IPS-15b (cell line): ENCODE results near the gene MYO7B.
A peak's percentile ranks its signal among the peaks of the same experiment; 100 is the strongest.

Source experiments
- H3K27me3 ChIP-seq: one replicate; pipeline ENCODE4 v1.6.1; 2013; ENCODE audit warnings: low read length; ENCODE audit not compliant: control insufficient read depth, insufficient read depth
- H3K36me3 ChIP-seq: one replicate; pipeline ENCODE4 v1.6.1; 2013; ENCODE audit warnings: low read length; ENCODE audit not compliant: control insufficient read depth, insufficient read depth
- H3K4me1 ChIP-seq: one replicate; pipeline ENCODE4 v1.6.1; 2013; ENCODE audit warnings: mild to moderate bottlenecking, low read length; ENCODE audit not compliant: control insufficient read depth, insufficient read depth
- H3K4me3 ChIP-seq: one replicate; pipeline ENCODE4 v1.5.1; 2013; ENCODE audit warnings: low read depth, low read length
- H3K9ac ChIP-seq: one replicate; pipeline ENCODE4 v1.6.1; 2013; ENCODE audit warnings: low read depth, mild to moderate bottlenecking, low read length
- H3K9me3 ChIP-seq: one replicate; pipeline ENCODE4 v1.6.1; 2013; ENCODE audit warnings: mild to moderate bottlenecking, low read length; ENCODE audit not compliant: control insufficient read depth, insufficient read depth

MYO7B gene

GRCh38 chr2:127663566-127664064, 128.1 kb downstream of the MYO7B start:
- Histone ChIP-seq H3K9me3 (no peaks in the 10 kb centered on the region), H3K27me3 (peaks cover 27% of the 10 kb centered on the region), H3K9ac (no peak overlapping the region), H3K4me1 (no peaks in the 10 kb centered on the region), H3K4me3 (no peak overlapping the region), H3K36me3 (no peaks in the 10 kb centered on the region)

GRCh38 chr2:127664065-127664894, 128.8 kb downstream of the MYO7B start:
- H3K9ac ChIP-seq = no peak overlapping the region
- H3K4me3 ChIP-seq = peak overlapping the region; percentile 45
- no peaks in the 10 kb centered on the region for H3K4me1 ChIP-seq
- H3K9me3 ChIP-seq = no peaks in the 10 kb centered on the region
- H3K36me3 ChIP-seq = no peaks in the 10 kb centered on the region
- H3K27me3 ChIP-seq = peaks cover 27% of the 10 kb centered on the region

- H3K4me3 ChIP-seq = peak overlapping the region; percentile 45
- H3K36me3 ChIP-seq = no peaks in the 10 kb centered on the region
- no peaks in the 10 kb centered on the region for H3K9me3 ChIP-seq
- peaks cover 27% of the 10 kb centered on the region for H3K27me3 ChIP-seq
- H3K4me1 ChIP-seq = no peaks in the 10 kb centered on the region
- H3K9ac ChIP-seq = no peak overlapping the region
These were observed 129.4 kb downstream of the MYO7B start for GRCh38 chr2:127664895-127665225.

GRCh38 chr2:127665267-127665893, 129.9 kb downstream of the MYO7B start:
- no peak overlapping the region for H3K4me3 ChIP-seq
- no peak overlapping the region for H3K9ac ChIP-seq
- peaks cover 27% of the 10 kb centered on the region for H3K27me3 ChIP-seq
- H3K9me3 ChIP-seq = no peaks in the 10 kb centered on the region
- H3K36me3 ChIP-seq = no peaks in the 10 kb centered on the region
- no peaks in the 10 kb centered on the region for H3K4me1 ChIP-seq

GRCh38 chr2:127669056-127669455, 133.6 kb downstream of the MYO7B start:
- H3K4me3 ChIP-seq = no peak overlapping the region
- H3K36me3 ChIP-seq = no peaks in the 10 kb centered on the region
- H3K9ac ChIP-seq = no peak overlapping the region
- no peaks in the 10 kb centered on the region for H3K4me1 ChIP-seq
- peaks cover 32% of the 10 kb centered on the region for H3K27me3 ChIP-seq
- H3K9me3 ChIP-seq = no peaks in the 10 kb centered on the region

- Histone ChIP-seq H3K36me3 (no peaks in the 10 kb centered on the region), H3K4me3 (no peak overlapping the region), H3K27me3 (peaks cover 29% of the 10 kb centered on the region), H3K9me3 (no peaks in the 10 kb centered on the region), H3K4me1 (no peaks in the 10 kb centered on the region), H3K9ac (no peak overlapping the region)
These were observed 134.8 kb downstream of the MYO7B start for GRCh38 chr2:127670055-127670956.

- no peaks in the 10 kb centered on the region for H3K36me3 ChIP-seq
- peaks cover 27% of the 10 kb centered on the region for H3K27me3 ChIP-seq
- no peaks in the 10 kb centered on the region for H3K4me1 ChIP-seq
- H3K9me3 ChIP-seq = no peaks in the 10 kb centered on the region
- H3K9ac ChIP-seq = no peak overlapping the region
- no peak overlapping the region for H3K4me3 ChIP-seq
These were observed 135.4 kb downstream of the MYO7B start for GRCh38 chr2:127670957-127671290.

GRCh38 chr2:127671557-127672302, 136.2 kb downstream of the MYO7B start:
- H3K36me3 ChIP-seq = no peaks in the 10 kb centered on the region
- H3K9me3 ChIP-seq = no peaks in the 10 kb centered on the region
- no peaks in the 10 kb centered on the region for H3K4me1 ChIP-seq
- no peak overlapping the region for H3K4me3 ChIP-seq
- no peak overlapping the region for H3K9ac ChIP-seq
- peaks cover 31% of the 10 kb centered on the region for H3K27me3 ChIP-seq

- Histone ChIP-seq H3K9ac (no peak overlapping the region), H3K36me3 (no peaks in the 10 kb centered on the region), H3K27me3 (peaks cover 39% of the 10 kb centered on the region)
These were observed 137.1 kb downstream of the MYO7B start for GRCh38 chr2:127672341-127673224.

GRCh38 chr2:127673291-127674069, 138.0 kb downstream of the MYO7B start:
- H3K4me3 ChIP-seq = no peak overlapping the region
- H3K27me3 ChIP-seq = peaks cover 43% of the 10 kb centered on the region
- no peaks in the 10 kb centered on the region for H3K36me3 ChIP-seq
- H3K4me1 ChIP-seq = no peaks in the 10 kb centered on the region
- no peaks in the 10 kb centered on the region for H3K9me3 ChIP-seq
- H3K9ac ChIP-seq = no peak overlapping the region

More at GRCh38 chr2:127672341-127673224, 137.1 kb downstream of the MYO7B start:
- Histone ChIP-seq H3K9me3 (no peaks in the 10 kb centered on the region), H3K4me1 (no peaks in the 10 kb centered on the region), H3K4me3 (no peak overlapping the region)
